ENCODE data around the gene UBALD2.
"Not testable (repeated sequence)": the region's sequence is repeated elsewhere in the genome, so short reads cannot be mapped to it uniquely, and the experiment has no call there.

UBALD2 gene

DNA sequence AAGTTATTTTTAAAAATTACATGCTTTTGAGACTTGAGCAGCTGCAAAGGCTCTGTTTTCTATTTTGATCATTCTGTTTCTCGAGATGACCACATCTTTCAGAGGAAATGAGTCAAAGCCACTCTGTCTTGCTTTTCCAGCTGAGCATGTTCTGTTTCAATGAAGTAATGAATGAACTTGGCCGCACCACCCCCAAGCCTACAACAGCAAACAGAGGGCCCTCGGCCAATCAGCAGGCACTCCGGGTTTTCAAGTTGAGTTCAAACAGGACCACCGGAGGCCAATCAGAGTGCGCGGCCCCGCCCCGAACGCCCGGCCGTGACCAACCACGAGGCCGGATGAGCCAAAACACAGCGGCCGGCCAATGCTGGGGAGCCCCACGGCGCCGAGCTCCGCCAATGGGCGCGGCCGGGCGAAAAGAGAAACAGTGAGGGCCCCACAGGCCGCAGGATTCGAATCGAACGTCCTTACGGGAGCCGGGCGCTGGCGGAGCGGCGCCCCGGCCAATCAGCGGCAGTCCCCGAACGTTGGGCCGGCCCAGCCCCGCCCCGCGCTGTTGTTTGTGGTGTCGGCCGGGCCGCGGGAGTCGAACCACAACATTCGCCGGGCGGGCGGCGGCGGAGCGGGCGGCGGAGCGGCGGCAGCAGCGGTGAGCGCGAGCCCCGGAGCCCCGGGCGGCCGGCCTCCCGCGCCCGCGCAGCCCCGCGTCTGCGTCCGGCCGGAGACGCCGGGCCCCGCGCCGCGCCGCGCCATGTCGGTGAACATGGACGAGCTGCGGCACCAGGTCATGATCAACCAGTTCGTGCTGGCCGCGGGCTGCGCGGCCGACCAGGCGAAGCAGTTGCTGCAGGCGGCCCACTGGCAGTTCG is at the start of gene UBALD2:
Gene UBALD2 (plus strand): TSS at position 594 of the 869 bp plus-strand sequence. CDS start 158 bp downstream, at position 752.
- peak; percentile 99 for DNase-seq (ENCODE audit: low read depth, low spot score)

GRCh38 chr17:76217081-76217480 is 48.1 kb upstream of the UBALD2 start:
- no peak for DNase-seq (ENCODE audit: low read depth, low spot score)
- H3K27ac ChIP-seq: no peak overlapping the region

More for the DNA sequence above, at the start of gene UBALD2:
- peak within 1 kb of the TSS; percentile 95 for H3K27ac ChIP-seq

- no peak overlapping the region for H3K27ac ChIP-seq
- no peak for DNase-seq (ENCODE audit: low read depth, low spot score)
Observed at GRCh38 chr17:76219670-76220383, 45.3 kb upstream of the UBALD2 start.

DNA sequence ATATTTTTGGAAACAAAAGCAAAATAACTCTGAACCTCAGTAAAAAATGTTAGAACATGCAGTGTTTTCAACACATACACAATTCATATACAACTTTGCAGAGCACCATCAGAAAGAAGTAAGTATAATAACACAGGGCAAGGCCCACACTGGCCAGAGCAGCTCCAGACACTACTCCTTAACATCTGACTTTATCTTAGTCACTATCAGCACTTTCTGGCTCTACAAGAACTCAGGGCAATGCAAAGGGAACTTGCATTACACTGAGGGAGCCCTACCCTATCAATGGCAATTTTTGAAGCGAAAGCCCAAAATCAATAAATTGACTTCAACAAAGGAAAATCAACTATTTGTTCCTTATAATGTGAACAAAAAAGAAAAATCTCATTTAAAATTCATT is 41.3 kb upstream of the UBALD2 start:
- DNase-seq (ENCODE audit: low read depth, low spot score): no peak
- no peak overlapping the region for H3K27ac ChIP-seq

DNA sequence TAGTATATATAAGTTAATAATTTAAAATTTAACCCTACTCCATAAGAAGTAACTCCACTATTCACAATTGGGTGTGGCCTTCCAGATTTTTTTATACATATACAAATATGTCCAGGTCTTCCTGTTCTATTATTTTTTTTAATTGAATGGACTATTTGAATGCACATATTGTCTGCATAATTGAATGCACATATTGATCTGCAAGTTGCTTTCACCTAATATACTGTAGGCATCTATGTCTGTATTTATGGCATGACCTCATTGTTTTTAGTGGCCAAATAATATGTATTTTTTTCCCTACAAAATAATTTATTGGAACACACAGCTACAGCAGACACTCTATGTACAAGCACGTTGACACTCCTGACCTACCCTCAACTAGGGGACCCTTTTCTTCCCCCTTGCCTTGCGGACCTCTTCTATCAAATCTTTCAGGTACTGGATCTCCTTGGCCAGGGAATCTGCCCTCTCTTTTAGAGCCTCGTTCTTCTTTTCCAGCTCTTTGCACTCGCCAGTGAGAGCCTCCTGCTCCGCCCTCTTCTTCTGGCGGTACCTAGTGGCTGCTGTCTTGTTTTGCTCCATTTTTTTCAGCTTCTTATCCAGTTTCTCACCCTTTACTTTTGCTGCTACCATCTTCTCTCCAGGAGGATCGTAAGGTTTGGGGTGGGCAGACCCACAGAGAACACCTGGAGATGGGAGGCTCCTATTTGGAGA is 39.6 kb upstream of the UBALD2 start:
- DNase-seq (ENCODE audit: low read depth, low spot score); H3K27ac ChIP-seq: not testable (repeated sequence)

DNA sequence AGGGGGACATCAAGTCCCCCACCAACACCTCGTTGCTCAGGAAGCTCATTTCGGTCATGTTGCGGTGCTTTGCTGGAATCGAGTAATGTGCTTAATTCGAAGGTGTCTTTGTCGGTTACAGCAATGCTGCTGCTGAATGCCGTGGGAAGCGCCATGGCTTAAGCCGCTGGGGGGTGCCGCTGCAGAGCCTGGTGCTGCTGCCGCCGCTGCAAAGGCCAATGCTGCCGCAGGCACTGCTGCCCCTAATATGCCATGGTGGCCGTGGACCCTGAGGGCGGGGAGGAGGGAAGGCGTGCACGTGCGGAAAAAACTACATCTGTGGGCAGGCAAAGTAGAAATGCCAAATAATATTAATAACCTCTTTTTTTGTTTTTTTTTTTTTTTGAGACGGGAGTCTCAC is 38.4 kb upstream of the UBALD2 start:
- not testable (repeated sequence) for H3K27ac ChIP-seq; DNase-seq (ENCODE audit: low read depth, low spot score)

DNA sequence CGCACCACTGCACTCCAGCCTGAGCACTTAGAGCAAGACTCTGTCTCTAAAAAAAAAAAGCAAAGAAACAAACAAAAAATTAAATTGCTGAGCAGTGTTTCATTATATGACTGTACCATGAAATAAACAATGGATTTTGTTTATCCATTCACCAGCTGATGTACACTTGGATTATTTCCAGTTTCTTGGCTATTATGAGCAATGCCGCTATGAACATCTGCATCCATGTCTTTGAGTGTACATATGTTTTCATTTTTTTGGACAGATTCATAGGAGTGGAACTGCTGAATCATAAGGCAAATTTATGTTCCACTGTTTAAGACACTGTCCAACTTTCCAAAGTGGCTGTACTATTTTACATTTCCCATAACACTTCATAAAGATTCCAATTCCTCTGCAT is 32.8 kb upstream of the UBALD2 start:
- H3K27ac ChIP-seq: no peak overlapping the region
- DNase-seq (ENCODE audit: low read depth, low spot score): peak; percentile 39

- no peak for DNase-seq (ENCODE audit: low read depth, low spot score)
Observed at GRCh38 chr17:76233588-76234353, 31.4 kb upstream of the UBALD2 start.

DNA sequence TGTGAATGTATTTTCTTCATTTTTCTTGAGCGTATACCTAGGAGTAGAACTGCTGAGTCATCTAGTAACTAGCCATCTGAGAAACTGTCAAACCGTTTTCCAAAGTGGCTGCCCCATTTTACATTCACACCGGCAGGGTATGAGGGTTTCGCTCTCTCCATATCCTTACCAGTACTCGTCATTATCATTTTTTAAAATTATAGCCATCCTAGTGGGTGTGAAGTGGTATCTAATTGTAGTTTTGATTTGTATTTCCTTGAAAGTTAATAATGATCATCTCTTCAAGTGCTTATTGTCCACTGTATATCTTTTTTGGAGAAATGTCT is 30.8 kb upstream of the UBALD2 start:
- H3K27ac ChIP-seq: no peak overlapping the region
- no peak for DNase-seq (ENCODE audit: low read depth, low spot score)

More at GRCh38 chr17:76233588-76234353, 31.4 kb upstream of the UBALD2 start:
- no peak overlapping the region for H3K27ac ChIP-seq

DNA sequence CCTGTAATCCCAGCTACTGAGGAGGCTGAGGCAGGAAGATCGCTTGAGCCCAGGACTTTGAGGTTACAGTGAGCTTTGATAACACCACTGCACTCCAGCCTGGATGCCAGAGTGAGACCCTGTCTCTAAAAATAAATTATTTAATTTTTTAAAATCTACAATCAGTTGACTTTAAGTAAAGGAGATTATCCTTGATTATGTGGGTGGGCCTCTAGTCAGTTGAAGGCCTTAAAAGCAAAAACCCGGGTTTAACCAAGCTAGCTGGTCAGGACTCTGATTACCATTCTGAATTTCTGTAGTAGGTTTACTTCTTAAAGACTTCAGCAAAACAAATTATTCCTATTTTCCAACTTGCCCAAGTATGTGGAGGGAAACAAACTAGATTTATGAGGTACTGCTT is 29.3 kb upstream of the UBALD2 start:
- no peak for DNase-seq (ENCODE audit: low read depth, low spot score)
- H3K27ac ChIP-seq: no peak overlapping the region

DNA sequence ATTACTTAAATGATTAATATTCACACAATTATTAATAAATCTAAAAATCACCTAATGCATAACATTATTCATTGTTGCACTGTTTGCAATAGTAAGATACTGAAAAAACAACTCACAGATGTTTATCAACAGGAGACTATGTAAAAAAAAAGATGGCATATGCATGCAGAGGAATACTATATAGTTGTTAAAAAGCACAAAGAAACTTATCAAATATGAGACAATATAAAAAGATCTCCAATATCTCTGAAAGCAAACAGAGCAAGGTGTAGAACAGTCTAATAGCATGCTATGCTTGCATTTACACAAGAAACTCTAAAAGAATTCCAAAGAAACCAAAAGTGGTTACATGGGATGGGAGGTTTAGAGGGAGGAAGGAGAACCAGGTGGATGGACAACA is 28.5 kb upstream of the UBALD2 start:
- DNase-seq (ENCODE audit: low read depth, low spot score): no peak
- H3K27ac ChIP-seq: no peak overlapping the region

DNA sequence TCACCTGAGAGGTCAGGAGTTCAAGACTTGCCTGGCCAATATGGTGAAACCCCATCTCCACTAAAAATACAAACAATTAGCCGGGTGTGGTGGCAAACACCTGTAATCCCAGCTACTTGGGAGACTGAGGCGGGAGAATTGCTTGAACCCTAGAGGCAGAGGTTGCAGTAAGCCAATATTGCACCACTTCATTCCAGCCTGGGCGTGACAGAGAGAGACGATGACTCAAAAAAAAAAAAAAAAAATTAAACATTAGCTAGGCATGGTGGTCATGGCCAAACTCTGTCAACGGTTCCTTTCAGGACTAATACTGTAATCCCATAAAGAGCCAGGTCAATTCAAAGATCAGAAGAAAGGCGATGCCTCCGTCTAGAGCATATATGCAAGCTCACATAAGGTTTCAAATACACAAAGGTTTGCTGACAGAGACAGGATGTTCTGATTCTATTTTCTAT is 27.3 kb upstream of the UBALD2 start:
- DNase-seq (ENCODE audit: low read depth, low spot score): no peak
- H3K27ac ChIP-seq: no peak overlapping the region

- no peak for DNase-seq (ENCODE audit: low read depth, low spot score)
- no peak overlapping the region for H3K27ac ChIP-seq
Observed at GRCh38 chr17:76238847-76239537, 26.2 kb upstream of the UBALD2 start.

DNA sequence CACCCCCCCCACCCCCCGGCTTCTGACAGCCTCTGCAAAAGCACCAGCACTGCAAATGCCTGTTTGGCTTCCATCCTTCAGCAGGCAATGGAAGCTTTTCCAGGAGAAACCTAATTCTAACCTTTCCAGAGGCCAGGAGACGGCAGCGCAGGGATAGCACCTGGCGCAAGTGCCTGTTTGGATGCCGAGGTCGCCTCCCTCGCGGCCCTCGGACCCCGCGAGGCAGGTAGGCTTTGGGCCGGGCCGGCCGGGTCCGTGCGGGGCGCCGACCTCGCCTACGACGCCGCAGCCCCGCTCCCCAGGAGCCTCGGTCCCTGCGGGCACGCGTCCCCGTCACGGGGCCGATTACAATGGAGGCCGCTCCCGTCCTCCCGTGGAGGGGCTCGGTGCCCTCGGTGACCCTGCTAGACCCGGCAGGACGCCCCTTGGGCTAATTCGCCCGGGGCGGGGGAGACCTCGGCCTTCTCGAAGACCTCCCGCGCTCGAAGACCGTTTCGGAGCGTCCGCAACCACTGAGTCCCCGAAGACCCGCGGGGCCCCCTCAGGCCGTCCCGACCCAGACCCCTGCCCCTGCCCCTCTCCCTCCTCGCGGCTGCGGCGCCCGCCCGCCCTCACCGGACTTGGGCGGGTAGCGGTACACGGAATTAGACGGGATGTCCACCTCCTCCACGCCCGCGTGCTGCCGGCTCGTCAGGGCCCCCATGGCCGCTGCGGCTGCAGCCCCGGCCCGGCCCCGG is 25.4 kb upstream of the UBALD2 start:
- no peak for DNase-seq (ENCODE audit: low read depth, low spot score)
- H3K27ac ChIP-seq: no peak overlapping the region

- no peak within 1 kb of the TSS for H3K27ac ChIP-seq
- DNase-seq (ENCODE audit: low read depth, low spot score): no peak
Observed at GRCh38 chr17:76240461-76241203, 24.5 kb upstream of the UBALD2 start, which contains the start of gene RNF157. RNF157 (minus strand) TSS chr17:76240493; CDS start chr17:76240240, 253 bp downstream.

DNA sequence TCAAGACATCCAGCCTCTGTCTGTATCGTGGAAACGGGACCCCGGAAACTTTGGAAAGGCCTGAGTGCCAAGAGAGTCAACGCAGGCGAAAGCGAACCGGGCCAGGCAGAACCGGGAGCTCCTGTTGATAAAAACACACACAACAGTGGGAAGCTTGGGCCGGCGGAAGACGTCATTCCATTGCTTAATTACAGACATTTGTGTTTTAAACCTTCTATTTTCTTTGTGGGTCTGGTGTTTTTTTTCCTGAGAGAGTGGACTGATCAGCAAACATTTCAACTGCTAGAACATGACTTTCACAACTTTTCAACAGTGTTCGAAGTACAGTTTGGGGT is 24.0 kb upstream of the UBALD2 start:
- no peak overlapping the region for H3K27ac ChIP-seq
- DNase-seq (ENCODE audit: low read depth, low spot score): no peak

GRCh38 chr17:76241691-76242255 is 23.4 kb upstream of the UBALD2 start:
- H3K27ac ChIP-seq: no peak overlapping the region
- no peak for DNase-seq (ENCODE audit: low read depth, low spot score)

All from epithelial cell of prostate (primary cell).